ENCODE measurements around the gene DIPK1B. TPM values are rescaled to one million over a fixed set of nuclear protein-coding genes. Genes with fewer than 3 reads are reported as not detected.
"Not testable (repeated sequence)": the region's sequence is repeated elsewhere in the genome, so short reads cannot be mapped to it uniquely, and the experiment has no call there.

DIPK1B gene
- polyA plus RNA-seq, 2 donors = 1.6 to 2.5 TPM

- Histone ChIP-seq H3K4me1 (ENCODE audit: control insufficient read depth in 2 of 2, insufficient read depth in 2 of 2, low read length in 1 of 2) (peaks cover 0 to 25% of the 10 kb centered on the region in 2 donors), H3K9me3 (ENCODE audit: control insufficient read depth in 2 of 2, insufficient read depth in 1 of 2, low read depth in 1 of 2, low read length in 1 of 2) (no peaks in the 10 kb centered on the region), H3K27ac (ENCODE audit: low read depth in 2 of 2, low read length in 1 of 2) (no peak overlapping the region), H3K4me3 (ENCODE audit: low read depth in 1 of 2, low read length in 2 of 2) (no peak overlapping the region), H3K36me3 (ENCODE audit: control insufficient read depth in 2 of 2, insufficient read depth in 2 of 2, low read length in 1 of 2) (no peaks in the 10 kb centered on the region), H3K27me3 (ENCODE audit: control insufficient read depth in 1 of 2, insufficient read depth in 2 of 2, low read length in 2 of 2) (no peaks in the 10 kb centered on the region)
- WGBS, 2 donors = 60 to 70% methylated on average over 9 of the region's 9 CpGs
These were observed 15.9 kb upstream of the DIPK1B start for GRCh38 chr9:136696502-136696901.

GRCh38 chr9:136697146-136697820 is 15.1 kb upstream of the DIPK1B start:
- peaks cover 0 to 24% of the 10 kb centered on the region in 2 donors for H3K4me1 ChIP-seq (ENCODE audit: control insufficient read depth in 2 of 2, insufficient read depth in 2 of 2, low read length in 1 of 2)

GRCh38 chr9:136697821-136698526 is 14.4 kb upstream of the DIPK1B start:
- no peaks in the 10 kb centered on the region for H3K36me3 ChIP-seq (ENCODE audit: control insufficient read depth in 2 of 2, insufficient read depth in 2 of 2, low read length in 1 of 2)
- H3K9me3 ChIP-seq (ENCODE audit: control insufficient read depth in 2 of 2, insufficient read depth in 1 of 2, low read depth in 1 of 2, low read length in 1 of 2) = no peaks in the 10 kb centered on the region
- H3K4me3 ChIP-seq (ENCODE audit: low read depth in 1 of 2, low read length in 2 of 2) = no peak overlapping the region
- H3K4me1 ChIP-seq (ENCODE audit: control insufficient read depth in 2 of 2, insufficient read depth in 2 of 2, low read length in 1 of 2) = peaks cover 0 to 18% of the 10 kb centered on the region in 2 donors
- WGBS, 2 donors = 51 to 66% methylated on average over 20 of the region's 20 CpGs
- no peaks in the 10 kb centered on the region for H3K27me3 ChIP-seq (ENCODE audit: control insufficient read depth in 1 of 2, insufficient read depth in 2 of 2, low read length in 2 of 2)
- no peak overlapping the region for H3K27ac ChIP-seq (ENCODE audit: low read depth in 2 of 2, low read length in 1 of 2)

More at GRCh38 chr9:136697146-136697820, 15.1 kb upstream of the DIPK1B start:
- no peaks in the 10 kb centered on the region for H3K36me3 ChIP-seq (ENCODE audit: control insufficient read depth in 2 of 2, insufficient read depth in 2 of 2, low read length in 1 of 2)
- 54 to 59% methylated on average over 23 of the region's 23 CpGs for WGBS, 2 donors
- no peak overlapping the region for H3K27ac ChIP-seq (ENCODE audit: low read depth in 2 of 2, low read length in 1 of 2)
- no peak overlapping the region for H3K4me3 ChIP-seq (ENCODE audit: low read depth in 1 of 2, low read length in 2 of 2)
- no peaks in the 10 kb centered on the region for H3K27me3 ChIP-seq (ENCODE audit: control insufficient read depth in 1 of 2, insufficient read depth in 2 of 2, low read length in 2 of 2)
- no peaks in the 10 kb centered on the region for H3K9me3 ChIP-seq (ENCODE audit: control insufficient read depth in 2 of 2, insufficient read depth in 1 of 2, low read depth in 1 of 2, low read length in 1 of 2)

- no peaks in the 10 kb centered on the region for H3K27me3 ChIP-seq (ENCODE audit: control insufficient read depth in 1 of 2, insufficient read depth in 2 of 2, low read length in 2 of 2)
- H3K4me3 ChIP-seq (ENCODE audit: low read depth in 1 of 2, low read length in 2 of 2) = no peak overlapping the region
- 85 to 91% methylated on average over 10 of the region's 11 CpGs for WGBS, 2 donors
- H3K36me3 ChIP-seq (ENCODE audit: control insufficient read depth in 2 of 2, insufficient read depth in 2 of 2, low read length in 1 of 2) = no peaks in the 10 kb centered on the region
- H3K9me3 ChIP-seq (ENCODE audit: control insufficient read depth in 2 of 2, insufficient read depth in 1 of 2, low read depth in 1 of 2, low read length in 1 of 2) = no peaks in the 10 kb centered on the region
- H3K27ac ChIP-seq (ENCODE audit: low read depth in 2 of 2, low read length in 1 of 2) = no peak overlapping the region
- peaks cover 0 to 11% of the 10 kb centered on the region in 2 donors for H3K4me1 ChIP-seq (ENCODE audit: control insufficient read depth in 2 of 2, insufficient read depth in 2 of 2, low read length in 1 of 2)
These were observed 13.6 kb upstream of the DIPK1B start for GRCh38 chr9:136698635-136699246.

GRCh38 chr9:136700304-136700703 is 12.1 kb upstream of the DIPK1B start:
- WGBS, 2 donors = 68 to 70% methylated on average over 13 of the region's 13 CpGs

GRCh38 chr9:136700959-136701667 is 11.3 kb upstream of the DIPK1B start:
- WGBS, 2 donors = 30% methylated on average over 37 to 38 of the region's 38 CpGs
- H3K36me3 ChIP-seq (ENCODE audit: control insufficient read depth in 2 of 2, insufficient read depth in 2 of 2, low read length in 1 of 2) = no peaks in the 10 kb centered on the region
- no peaks in the 10 kb centered on the region for H3K27me3 ChIP-seq (ENCODE audit: control insufficient read depth in 1 of 2, insufficient read depth in 2 of 2, low read length in 2 of 2)
- peaks cover 0 to 3% of the 10 kb centered on the region in 2 donors for H3K4me1 ChIP-seq (ENCODE audit: control insufficient read depth in 2 of 2, insufficient read depth in 2 of 2, low read length in 1 of 2)
- H3K27ac ChIP-seq (ENCODE audit: low read depth in 2 of 2, low read length in 1 of 2) = no peak overlapping the region
- no peaks in the 10 kb centered on the region for H3K9me3 ChIP-seq (ENCODE audit: control insufficient read depth in 2 of 2, insufficient read depth in 1 of 2, low read depth in 1 of 2, low read length in 1 of 2)
- no peak overlapping the region for H3K4me3 ChIP-seq (ENCODE audit: low read depth in 1 of 2, low read length in 2 of 2)

More at GRCh38 chr9:136700304-136700703, 12.1 kb upstream of the DIPK1B start:
- H3K27me3 ChIP-seq (ENCODE audit: control insufficient read depth in 1 of 2, insufficient read depth in 2 of 2, low read length in 2 of 2) = no peaks in the 10 kb centered on the region
- H3K27ac ChIP-seq (ENCODE audit: low read depth in 2 of 2, low read length in 1 of 2) = no peak overlapping the region
- no peaks in the 10 kb centered on the region for H3K9me3 ChIP-seq (ENCODE audit: control insufficient read depth in 2 of 2, insufficient read depth in 1 of 2, low read depth in 1 of 2, low read length in 1 of 2)
- no peaks in the 10 kb centered on the region for H3K36me3 ChIP-seq (ENCODE audit: control insufficient read depth in 2 of 2, insufficient read depth in 2 of 2, low read length in 1 of 2)
- no peak overlapping the region for H3K4me3 ChIP-seq (ENCODE audit: low read depth in 1 of 2, low read length in 2 of 2)
- H3K4me1 ChIP-seq (ENCODE audit: control insufficient read depth in 2 of 2, insufficient read depth in 2 of 2, low read length in 1 of 2) = peaks cover 0 to 6% of the 10 kb centered on the region in 2 donors

- Histone ChIP-seq H3K27me3 (ENCODE audit: control insufficient read depth in 1 of 2, insufficient read depth in 2 of 2, low read length in 2 of 2) (no peaks in the 10 kb centered on the region), H3K9me3 (ENCODE audit: control insufficient read depth in 2 of 2, insufficient read depth in 1 of 2, low read depth in 1 of 2, low read length in 1 of 2) (no peaks in the 10 kb centered on the region), H3K27ac (ENCODE audit: low read depth in 2 of 2, low read length in 1 of 2) (no peak overlapping the region), H3K4me3 (ENCODE audit: low read depth in 1 of 2, low read length in 2 of 2) (no peak overlapping the region), H3K36me3 (ENCODE audit: control insufficient read depth in 2 of 2, insufficient read depth in 2 of 2, low read length in 1 of 2) (no peaks in the 10 kb centered on the region), H3K4me1 (ENCODE audit: control insufficient read depth in 2 of 2, insufficient read depth in 2 of 2, low read length in 1 of 2) (peaks cover 0 to 3% of the 10 kb centered on the region in 2 donors)
- WGBS, 2 donors = 44 to 54% methylated on average over 10 of the region's 10 CpGs
These were observed 10.7 kb upstream of the DIPK1B start for GRCh38 chr9:136701668-136702053.

- Histone ChIP-seq H3K27ac (ENCODE audit: low read depth in 2 of 2, low read length in 1 of 2) (no peak overlapping the region), H3K4me1 (ENCODE audit: control insufficient read depth in 2 of 2, insufficient read depth in 2 of 2, low read length in 1 of 2) (no peaks in the 10 kb centered on the region), H3K27me3 (ENCODE audit: control insufficient read depth in 1 of 2, insufficient read depth in 2 of 2, low read length in 2 of 2) (no peaks in the 10 kb centered on the region), H3K36me3 (ENCODE audit: control insufficient read depth in 2 of 2, insufficient read depth in 2 of 2, low read length in 1 of 2) (no peaks in the 10 kb centered on the region), H3K4me3 (ENCODE audit: low read depth in 1 of 2, low read length in 2 of 2) (no peak overlapping the region), H3K9me3 (ENCODE audit: control insufficient read depth in 2 of 2, insufficient read depth in 1 of 2, low read depth in 1 of 2, low read length in 1 of 2) (no peaks in the 10 kb centered on the region)
- WGBS, 2 donors = 77 to 82% methylated on average over 12 of the region's 12 CpGs
These were observed 9.0 kb upstream of the DIPK1B start for GRCh38 chr9:136703276-136703860.

GRCh38 chr9:136704741-136705140 is 7.6 kb upstream of the DIPK1B start:
- WGBS, 2 donors = 73% methylated on average over 8 of the region's 8 CpGs
- not testable (repeated sequence) for H3K27me3 ChIP-seq (ENCODE audit: control insufficient read depth in 1 of 2, insufficient read depth in 2 of 2, low read length in 2 of 2); H3K4me3 ChIP-seq (ENCODE audit: low read depth in 1 of 2, low read length in 2 of 2); H3K4me1 ChIP-seq (ENCODE audit: control insufficient read depth in 2 of 2, insufficient read depth in 2 of 2, low read length in 1 of 2); H3K9me3 ChIP-seq (ENCODE audit: control insufficient read depth in 2 of 2, insufficient read depth in 1 of 2, low read depth in 1 of 2, low read length in 1 of 2); H3K36me3 ChIP-seq (ENCODE audit: control insufficient read depth in 2 of 2, insufficient read depth in 2 of 2, low read length in 1 of 2); H3K27ac ChIP-seq (ENCODE audit: low read depth in 2 of 2, low read length in 1 of 2)
